IPS DF 4.7 (cell line): ENCODE measurements around the gene BCAS2.
"Not testable (repeated sequence)": the region's sequence is repeated elsewhere in the genome, so short reads cannot be mapped to it uniquely, and the experiment has no call there.

Experiments used
- DNase-seq: peaks from one replicate; pipeline ENCODE4 v3.0.0-alpha.2; 2013; ENCODE audit warnings: low spot score; ENCODE audit errors: extremely low read depth

BCAS2 gene

GRCh38 chr1:114581335-114582287 lies at the start of gene BCAS2:
TSS of gene BCAS2 (minus strand) at chr1:114581615. CDS start at chr1:114581591, 24 bp downstream.
- peak; percentile 97 for DNase-seq

GRCh38 chr1:114627107-114627506 lies 45.7 kb upstream of the BCAS2 start:
- no peak for DNase-seq

GRCh38 chr1:114623364-114623763 lies 41.9 kb upstream of the BCAS2 start:
- no peak for DNase-seq

GRCh38 chr1:114620419-114620818 lies 39.0 kb upstream of the BCAS2 start:
- no peak for DNase-seq

GRCh38 chr1:114618606-114619005 lies 37.2 kb upstream of the BCAS2 start:
- no peak for DNase-seq

- no peak for DNase-seq
These were observed 29.3 kb upstream of the BCAS2 start for GRCh38 chr1:114610546-114611245.

- no peak for DNase-seq
These were observed 28.4 kb upstream of the BCAS2 start for GRCh38 chr1:114609826-114610225.

- no peak for DNase-seq
These were observed 27.6 kb upstream of the BCAS2 start for GRCh38 chr1:114609026-114609425.

- DNase-seq = no peak
These were observed 25.8 kb upstream of the BCAS2 start for GRCh38 chr1:114607223-114607622.

GRCh38 chr1:114597949-114598348 lies 16.5 kb upstream of the BCAS2 start:
- DNase-seq = no peak

- no peak for DNase-seq
These were observed 14.2 kb upstream of the BCAS2 start for GRCh38 chr1:114595602-114596001.

- DNase-seq = no peak
These were observed 12.6 kb upstream of the BCAS2 start for GRCh38 chr1:114594046-114594445.

GRCh38 chr1:114589122-114589521 lies 7.7 kb upstream of the BCAS2 start:
- no peak for DNase-seq

- no peak for DNase-seq
These were observed 6.8 kb upstream of the BCAS2 start for GRCh38 chr1:114588196-114588689.

GRCh38 chr1:114587203-114587991 lies 6.0 kb upstream of the BCAS2 start:
- no peak for DNase-seq

- DNase-seq = no peak
These were observed 5.2 kb upstream of the BCAS2 start for GRCh38 chr1:114586513-114587047.

GRCh38 chr1:114585231-114585630 lies 3.8 kb upstream of the BCAS2 start:
- no peak for DNase-seq

- no peak for DNase-seq
These were observed 7.0 kb downstream of the BCAS2 start for GRCh38 chr1:114574365-114574764.

GRCh38 chr1:114564141-114564540 lies 17.3 kb downstream of the BCAS2 start:
- no peak for DNase-seq

GRCh38 chr1:114562978-114563510 lies 18.4 kb downstream of the BCAS2 start:
- DNase-seq = not testable (repeated sequence)

GRCh38 chr1:114561333-114561732 lies 20.1 kb downstream of the BCAS2 start:
- no peak for DNase-seq
